Activated naive CD8-positive, alpha-beta T cell (primary cell): ENCODE results near the gene ZCWPW2.

Experiments
- H3K27ac Mint-ChIP-seq: one replicate; pipeline ENCODE4 v1.8.0; 2021; ENCODE audit warnings: mixed read lengths
- H3K27me3 Mint-ChIP-seq: one replicate; pipeline ENCODE4 v1.8.0; 2021; ENCODE audit warnings: mixed read lengths
- H3K36me3 Mint-ChIP-seq: one replicate; pipeline ENCODE4 v1.8.0; 2021; ENCODE audit warnings: mixed read lengths
- H3K4me1 Mint-ChIP-seq: one replicate; pipeline ENCODE4 v1.8.0; 2021; ENCODE audit warnings: low read depth, mixed read lengths
- H3K4me3 Mint-ChIP-seq: one replicate; pipeline ENCODE4 v1.8.0; 2021; ENCODE audit warnings: mild to moderate bottlenecking, mixed read lengths
- H3K9me3 Mint-ChIP-seq: one replicate; pipeline ENCODE4 v1.8.0; 2021; ENCODE audit warnings: low read depth, mixed read lengths

ZCWPW2 gene

DNA sequence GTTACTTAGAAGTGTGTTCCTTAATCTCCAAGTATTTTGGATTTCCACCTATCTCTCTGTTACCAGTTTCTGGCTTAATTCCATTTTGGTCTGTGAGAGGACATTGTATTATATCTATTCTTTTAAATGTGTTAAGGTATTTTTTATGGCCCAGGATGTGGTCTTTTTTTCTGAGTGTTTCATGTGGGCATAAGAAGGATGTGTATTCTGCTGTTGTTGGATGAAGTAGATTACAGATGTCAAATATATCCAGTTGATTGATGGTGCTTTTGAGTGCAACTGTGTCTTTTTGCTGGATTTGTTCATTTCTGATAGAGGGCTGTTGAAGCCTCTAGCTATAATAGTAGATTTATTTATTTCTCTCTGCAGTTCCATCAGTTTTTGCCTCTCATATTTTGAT lies 136.6 kb downstream of the ZCWPW2 start:
- no peak overlapping the region for H3K4me3 Mint-ChIP-seq
- no peaks in the 10 kb centered on the region for H3K27me3 Mint-ChIP-seq
- H3K4me1 Mint-ChIP-seq = peaks cover 7% of the 10 kb centered on the region
- peaks cover 29% of the 10 kb centered on the region for H3K9me3 Mint-ChIP-seq
- peaks cover 25% of the 10 kb centered on the region for H3K36me3 Mint-ChIP-seq
- H3K27ac Mint-ChIP-seq = no peak overlapping the region

DNA sequence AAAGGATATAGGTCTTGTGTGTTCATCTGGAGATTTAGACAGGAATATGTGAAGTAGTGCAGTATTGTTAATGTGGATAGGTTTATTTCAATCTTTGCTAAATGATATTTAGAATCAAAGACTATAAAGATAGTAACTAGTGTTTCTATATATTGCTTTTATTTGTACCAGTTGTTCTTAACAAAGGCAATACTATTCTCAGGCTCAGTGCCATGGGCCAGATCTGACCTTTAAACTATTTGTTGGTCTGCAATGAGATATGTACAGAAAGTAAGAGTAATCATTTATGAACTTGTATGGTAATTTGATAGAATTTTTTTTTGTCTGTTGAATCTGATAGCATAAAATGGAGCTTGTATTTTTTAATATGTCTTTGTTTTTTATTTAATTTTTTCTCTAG lies 146.8 kb downstream of the ZCWPW2 start:
- no peak overlapping the region for H3K27ac Mint-ChIP-seq
- peaks cover 2% of the 10 kb centered on the region for H3K9me3 Mint-ChIP-seq
- no peaks in the 10 kb centered on the region for H3K4me1 Mint-ChIP-seq

DNA sequence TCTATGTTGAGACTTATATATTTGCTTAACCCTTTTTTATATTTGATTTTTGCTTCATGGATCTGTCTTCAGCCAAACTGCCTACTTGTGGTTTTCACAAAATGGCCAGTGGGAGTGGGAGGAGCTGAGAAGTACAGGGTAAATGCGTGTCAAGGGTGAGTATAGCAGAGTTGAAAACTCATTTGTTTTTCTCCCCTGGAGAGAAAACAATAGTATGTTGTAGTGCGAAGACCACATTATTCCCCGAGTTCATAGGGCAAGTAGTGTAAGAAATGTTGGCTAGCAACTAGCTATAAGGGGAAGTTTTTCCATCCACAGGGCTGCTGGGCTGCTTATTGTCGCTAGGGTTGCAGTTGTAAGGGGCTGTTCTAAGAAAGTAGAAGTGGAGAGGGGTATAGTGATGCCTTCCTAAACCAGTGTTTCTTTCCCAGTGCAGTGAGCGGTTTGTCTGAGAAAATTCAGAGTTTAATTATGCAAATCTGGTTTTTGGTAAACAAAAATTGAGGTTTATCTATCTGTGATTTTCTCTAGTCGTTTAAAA lies 153.9 kb downstream of the ZCWPW2 start:
- H3K4me1 Mint-ChIP-seq = no peaks in the 10 kb centered on the region
- H3K36me3 Mint-ChIP-seq = peaks cover 3% of the 10 kb centered on the region
- H3K27me3 Mint-ChIP-seq = no peaks in the 10 kb centered on the region
- no peak overlapping the region for H3K4me3 Mint-ChIP-seq
- H3K9me3 Mint-ChIP-seq = no peaks in the 10 kb centered on the region
- H3K27ac Mint-ChIP-seq = no peak overlapping the region

More for the DNA sequence above, 146.8 kb downstream of the ZCWPW2 start:
- Mint-ChIP-seq H3K36me3 (peaks cover 3% of the 10 kb centered on the region), H3K4me3 (no peak overlapping the region), H3K27me3 (no peaks in the 10 kb centered on the region)

DNA sequence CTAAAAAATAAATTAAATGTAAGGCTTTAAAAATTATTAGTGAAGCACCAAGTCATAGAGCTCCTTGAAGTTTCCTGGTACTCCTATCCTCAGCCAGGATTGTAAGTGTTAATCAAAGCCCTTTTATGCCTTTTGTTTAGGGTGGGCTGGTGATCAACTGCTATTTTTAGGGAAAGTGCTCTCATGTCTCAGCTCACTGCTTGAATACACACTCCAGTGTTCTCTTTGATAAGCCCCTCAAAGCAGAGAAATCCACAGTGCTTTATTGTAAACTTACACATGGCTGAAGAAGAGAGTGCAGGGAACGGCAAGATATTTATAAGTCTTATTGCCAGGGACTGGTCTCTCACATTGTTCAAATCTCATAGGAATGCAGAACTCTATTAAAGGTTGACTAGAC lies 156.5 kb downstream of the ZCWPW2 start:
- Mint-ChIP-seq H3K4me3 (no peak overlapping the region), H3K27ac (no peak overlapping the region), H3K27me3 (no peaks in the 10 kb centered on the region), H3K4me1 (no peaks in the 10 kb centered on the region), H3K36me3 (no peaks in the 10 kb centered on the region), H3K9me3 (no peaks in the 10 kb centered on the region)

DNA sequence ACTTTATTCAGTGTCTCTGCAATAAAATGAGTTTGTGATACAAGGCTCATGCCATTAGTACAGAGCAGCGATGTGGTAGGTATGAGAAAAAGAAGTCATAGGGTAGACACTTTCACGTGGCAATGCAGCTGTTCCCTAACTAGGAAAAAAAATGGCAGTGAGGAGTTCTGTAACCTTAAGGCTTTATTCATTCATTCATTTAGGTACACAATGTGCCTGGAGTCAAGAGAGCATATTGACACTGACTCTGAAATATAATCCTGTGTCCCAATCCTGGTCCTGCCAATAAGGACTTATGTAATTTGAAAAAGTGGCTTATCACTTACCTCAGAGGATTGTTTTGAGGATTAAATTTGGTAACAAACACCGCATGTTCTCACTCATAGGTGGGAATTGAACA lies 173.1 kb downstream of the ZCWPW2 start:
- H3K4me1 Mint-ChIP-seq = no peaks in the 10 kb centered on the region
- no peak overlapping the region for H3K27ac Mint-ChIP-seq
- no peak overlapping the region for H3K4me3 Mint-ChIP-seq
- H3K36me3 Mint-ChIP-seq = no peaks in the 10 kb centered on the region
- no peaks in the 10 kb centered on the region for H3K27me3 Mint-ChIP-seq
- no peaks in the 10 kb centered on the region for H3K9me3 Mint-ChIP-seq

DNA sequence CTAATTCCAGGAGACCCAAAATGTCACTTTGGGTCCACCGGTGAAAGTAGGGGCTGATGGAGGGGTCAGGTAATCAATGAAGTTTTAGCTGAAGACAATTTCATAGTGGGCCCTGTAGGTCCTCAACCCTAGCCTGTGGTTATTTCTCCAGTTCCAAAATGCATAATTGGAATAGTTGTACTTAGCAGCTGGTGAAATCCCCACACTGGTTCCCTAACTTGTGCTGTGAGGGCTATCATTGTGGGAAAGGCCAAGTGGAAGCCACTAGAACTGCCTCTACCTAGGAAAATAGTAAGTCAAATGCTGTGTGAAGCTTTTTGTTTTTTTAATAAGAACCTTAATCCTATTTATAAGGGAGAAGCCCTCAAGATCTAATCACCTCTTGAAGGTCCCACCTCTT lies 193.8 kb downstream of the ZCWPW2 start:
- Mint-ChIP-seq H3K27me3 (no peaks in the 10 kb centered on the region), H3K9me3 (peaks cover 21% of the 10 kb centered on the region), H3K4me1 (no peaks in the 10 kb centered on the region), H3K36me3 (peaks cover 3% of the 10 kb centered on the region), H3K27ac (no peak overlapping the region), H3K4me3 (no peak overlapping the region)

DNA sequence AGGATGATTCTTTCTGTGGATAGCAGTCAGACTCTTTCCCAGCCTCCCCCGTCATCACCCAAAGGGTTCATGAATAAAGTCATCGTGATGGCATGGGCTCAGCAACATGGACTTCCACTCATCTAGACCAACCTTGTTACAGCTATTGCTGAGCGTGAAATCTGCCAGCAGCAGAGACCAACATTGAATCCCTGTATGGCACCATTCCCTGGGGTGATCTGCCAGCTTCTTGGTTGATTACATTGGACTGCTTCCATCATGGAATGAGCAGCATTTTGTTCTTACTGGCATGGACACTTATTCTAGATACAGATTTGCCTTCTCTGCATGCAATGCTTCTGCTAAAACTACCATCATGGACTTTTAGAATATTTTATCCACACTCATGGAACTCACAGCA lies 195.7 kb downstream of the ZCWPW2 start:
- no peak overlapping the region for H3K4me3 Mint-ChIP-seq
- H3K36me3 Mint-ChIP-seq = peaks cover 3% of the 10 kb centered on the region
- no peaks in the 10 kb centered on the region for H3K27me3 Mint-ChIP-seq
- H3K9me3 Mint-ChIP-seq = peaks cover 21% of the 10 kb centered on the region
- no peaks in the 10 kb centered on the region for H3K4me1 Mint-ChIP-seq
- H3K27ac Mint-ChIP-seq = no peak overlapping the region

DNA sequence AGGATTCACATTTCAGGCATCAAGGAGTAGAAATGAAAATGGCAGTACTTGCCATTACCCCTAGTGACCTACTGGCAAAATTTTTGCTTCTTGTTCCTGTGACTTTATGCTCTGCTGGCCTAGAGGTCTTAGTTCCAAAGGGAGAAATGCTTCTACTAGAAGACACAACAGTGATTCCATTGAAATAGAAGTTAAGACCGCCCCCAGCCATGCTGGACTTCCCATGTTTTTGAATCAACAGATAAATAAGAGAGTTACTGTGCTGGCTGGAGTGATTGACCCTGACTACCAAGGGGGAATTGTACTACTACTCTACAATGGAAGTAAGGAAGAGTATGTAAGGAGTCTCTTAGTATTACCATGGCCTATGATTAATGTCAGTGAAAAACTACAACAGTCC lies 196.3 kb downstream of the ZCWPW2 start:
- peaks cover 21% of the 10 kb centered on the region for H3K9me3 Mint-ChIP-seq
- no peak overlapping the region for H3K4me3 Mint-ChIP-seq
- no peaks in the 10 kb centered on the region for H3K27me3 Mint-ChIP-seq

DNA sequence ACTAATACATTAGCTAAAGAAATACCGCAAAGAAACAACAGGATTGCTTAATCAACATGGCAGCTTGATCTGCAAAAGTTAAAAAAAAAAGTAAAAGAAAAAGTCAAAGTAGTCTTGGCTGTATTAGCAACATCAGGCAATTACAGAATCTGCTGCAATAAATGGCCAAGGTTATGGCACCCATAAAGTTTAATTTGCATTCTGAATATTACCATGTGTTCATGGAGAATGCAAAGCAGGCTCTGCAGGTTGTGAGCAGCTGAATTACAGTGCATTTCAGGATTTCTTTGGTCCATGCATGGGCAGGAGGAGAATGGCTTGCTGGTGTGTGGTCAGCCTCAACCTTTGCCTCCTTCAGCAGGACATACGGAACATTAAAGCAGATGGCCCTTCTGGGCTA lies 199.2 kb downstream of the ZCWPW2 start:
- H3K4me3 Mint-ChIP-seq = no peak overlapping the region
- no peaks in the 10 kb centered on the region for H3K36me3 Mint-ChIP-seq
- H3K9me3 Mint-ChIP-seq = peaks cover 6% of the 10 kb centered on the region
- H3K27ac Mint-ChIP-seq = no peak overlapping the region
- H3K27me3 Mint-ChIP-seq = no peaks in the 10 kb centered on the region
- no peaks in the 10 kb centered on the region for H3K4me1 Mint-ChIP-seq

More for the DNA sequence above, 196.3 kb downstream of the ZCWPW2 start:
- H3K4me1 Mint-ChIP-seq = no peaks in the 10 kb centered on the region
- H3K27ac Mint-ChIP-seq = no peak overlapping the region
- peaks cover 3% of the 10 kb centered on the region for H3K36me3 Mint-ChIP-seq

DNA sequence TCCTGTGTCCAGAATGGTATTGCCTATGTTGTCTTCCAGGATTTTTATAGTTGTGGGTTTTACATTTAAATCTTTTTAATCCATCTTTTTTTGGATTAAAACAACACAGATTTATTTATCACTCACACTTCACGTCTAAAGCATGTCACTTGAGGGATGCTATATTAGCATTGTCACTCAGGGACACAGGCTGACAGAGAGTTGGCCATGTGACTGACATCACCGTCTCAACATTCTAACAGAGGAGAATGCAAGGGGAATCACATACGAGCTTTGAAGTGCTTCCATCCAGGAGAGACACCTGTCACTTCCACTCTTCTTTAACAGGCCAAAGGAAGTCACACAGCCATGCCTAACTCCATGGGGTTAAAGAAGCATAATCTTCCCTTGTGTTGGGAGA lies 204.7 kb downstream of the ZCWPW2 start:
- H3K4me1 Mint-ChIP-seq = no peaks in the 10 kb centered on the region
- no peaks in the 10 kb centered on the region for H3K9me3 Mint-ChIP-seq
- H3K4me3 Mint-ChIP-seq = no peak overlapping the region
- H3K27me3 Mint-ChIP-seq = no peaks in the 10 kb centered on the region
- no peak overlapping the region for H3K27ac Mint-ChIP-seq
- H3K36me3 Mint-ChIP-seq = no peaks in the 10 kb centered on the region

DNA sequence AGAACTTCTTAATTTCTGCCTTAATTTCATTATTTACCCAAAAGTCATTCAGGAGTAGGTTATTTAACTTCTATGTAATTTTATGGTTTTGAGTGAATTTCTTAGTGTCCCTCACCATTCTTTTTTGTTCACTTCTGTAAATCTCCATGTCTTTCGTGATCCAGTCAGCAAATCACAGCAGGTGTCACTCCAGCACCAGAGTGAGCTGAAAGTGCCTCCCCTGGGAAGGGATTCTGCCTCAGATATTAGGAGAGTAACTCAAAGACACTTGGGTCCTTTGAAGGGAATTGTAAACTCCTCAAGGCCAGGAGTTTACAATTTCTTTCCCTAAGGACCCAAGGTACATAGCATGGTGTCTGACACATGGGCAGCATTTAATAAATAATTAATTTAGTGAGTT lies 207.7 kb downstream of the ZCWPW2 start:
- no peaks in the 10 kb centered on the region for H3K36me3 Mint-ChIP-seq
- no peak overlapping the region for H3K4me3 Mint-ChIP-seq
- H3K9me3 Mint-ChIP-seq = no peaks in the 10 kb centered on the region

DNA sequence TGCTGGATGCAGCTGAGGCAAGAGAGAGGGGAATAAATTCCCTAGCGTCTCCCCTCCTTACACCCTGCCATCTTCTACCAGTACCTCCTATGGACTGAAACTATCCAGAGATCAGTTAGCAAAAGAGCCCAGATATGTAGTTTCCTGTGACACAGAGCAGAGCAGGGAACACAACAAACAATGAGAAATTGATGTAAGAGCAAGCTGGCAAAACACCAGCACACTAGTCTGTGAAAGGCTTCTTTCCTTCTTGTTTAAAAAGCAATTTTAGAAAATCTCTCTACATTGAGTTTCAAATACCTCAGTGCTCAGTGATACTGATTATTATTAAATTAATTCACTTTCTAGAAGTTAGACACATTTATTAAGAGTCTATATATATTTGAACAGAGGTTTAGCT lies 215.7 kb downstream of the ZCWPW2 start:
- Mint-ChIP-seq H3K4me1 (no peaks in the 10 kb centered on the region), H3K27ac (no peak overlapping the region), H3K4me3 (no peak overlapping the region), H3K9me3 (peaks cover 4% of the 10 kb centered on the region), H3K36me3 (no peaks in the 10 kb centered on the region), H3K27me3 (peaks cover 2% of the 10 kb centered on the region)

More for the DNA sequence above, 207.7 kb downstream of the ZCWPW2 start:
- no peaks in the 10 kb centered on the region for H3K4me1 Mint-ChIP-seq
- H3K27me3 Mint-ChIP-seq = no peaks in the 10 kb centered on the region
- no peak overlapping the region for H3K27ac Mint-ChIP-seq

DNA sequence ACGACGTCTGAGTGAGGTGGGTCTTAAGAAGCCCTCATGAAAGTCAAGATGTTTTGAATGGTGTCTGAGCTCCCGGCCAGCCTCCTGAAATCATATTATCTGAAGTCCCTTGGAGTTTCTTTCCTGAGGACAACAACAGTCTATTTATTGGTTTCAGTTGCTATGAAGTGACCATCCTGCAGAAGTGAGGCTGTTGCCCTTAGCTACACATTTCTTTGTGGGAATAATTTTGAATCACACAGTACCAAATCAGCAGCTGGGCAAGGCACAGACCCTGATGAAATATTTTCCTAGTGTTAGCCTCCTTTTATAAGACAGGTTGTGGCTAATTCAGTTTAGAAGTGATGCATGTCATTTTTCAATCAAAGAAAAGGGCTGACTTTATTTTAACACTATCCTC lies 220.8 kb downstream of the ZCWPW2 start:
- no peak overlapping the region for H3K4me3 Mint-ChIP-seq

DNA sequence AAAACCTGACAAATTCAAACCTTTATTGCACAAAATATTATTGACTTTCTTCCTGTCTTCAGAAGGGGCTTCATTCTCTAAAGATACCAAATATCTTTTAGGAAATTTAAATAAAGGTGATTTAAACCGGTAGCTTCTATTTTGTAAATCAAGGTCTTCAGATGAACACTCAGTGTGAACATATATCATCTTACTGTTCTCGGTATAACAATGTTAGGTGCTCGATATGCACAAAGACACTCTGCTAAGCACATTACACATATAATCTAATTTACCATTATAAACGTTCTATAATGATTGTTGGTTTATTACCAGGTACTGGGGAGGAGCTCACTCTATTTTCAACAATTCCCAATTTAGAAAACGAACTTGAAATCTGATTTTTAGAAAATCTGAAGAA lies 225.5 kb downstream of the ZCWPW2 start:
- Mint-ChIP-seq H3K36me3 (no peaks in the 10 kb centered on the region), H3K4me1 (peaks cover 5% of the 10 kb centered on the region), H3K4me3 (no peak overlapping the region), H3K27me3 (peaks cover 40% of the 10 kb centered on the region), H3K27ac (no peak overlapping the region), H3K9me3 (no peaks in the 10 kb centered on the region)

More for the DNA sequence above, 220.8 kb downstream of the ZCWPW2 start:
- Mint-ChIP-seq H3K27me3 (peaks cover 13% of the 10 kb centered on the region), H3K4me1 (no peaks in the 10 kb centered on the region), H3K36me3 (no peaks in the 10 kb centered on the region), H3K27ac (no peak overlapping the region), H3K9me3 (peaks cover 4% of the 10 kb centered on the region)

DNA sequence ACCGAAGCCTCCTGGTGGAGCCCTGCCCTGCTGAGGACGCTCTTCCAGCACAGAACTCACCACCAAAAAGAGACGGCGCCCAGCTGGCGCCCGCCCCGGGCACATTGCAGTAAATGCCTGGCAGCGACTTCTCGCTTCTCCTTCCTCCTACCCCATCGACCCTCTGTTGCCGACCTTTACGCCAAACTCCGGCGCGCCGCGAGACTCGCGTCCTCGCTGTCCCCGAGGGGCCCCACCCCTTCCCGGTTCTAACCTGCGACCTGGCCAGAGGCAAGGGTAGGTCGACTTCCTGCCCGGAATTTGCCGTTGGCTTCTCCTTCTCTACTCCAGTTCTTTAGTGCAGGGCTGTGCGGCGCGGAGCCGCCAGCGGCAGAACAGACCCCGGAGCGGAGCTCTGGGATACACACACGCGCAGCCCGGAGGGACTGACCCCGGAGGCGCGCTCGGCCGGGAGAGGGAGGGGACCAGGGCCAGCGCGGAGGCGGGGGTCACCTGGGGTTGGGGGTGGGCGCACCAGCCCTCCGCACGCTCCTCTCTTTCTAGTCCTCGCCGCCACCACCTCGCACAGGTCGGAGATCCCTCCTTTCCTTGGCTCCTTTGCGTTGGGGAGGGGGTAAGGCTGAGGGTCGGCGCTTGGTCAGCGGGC lies 226.7 kb downstream of the ZCWPW2 start:
- Mint-ChIP-seq H3K9me3 (no peaks in the 10 kb centered on the region), H3K36me3 (no peaks in the 10 kb centered on the region), H3K4me3 (no peak overlapping the region), H3K27me3 (peaks cover 47% of the 10 kb centered on the region), H3K4me1 (peaks cover 5% of the 10 kb centered on the region), H3K27ac (no peak overlapping the region)
